BLaER1 (cell line): ENCODE measurements around the gene MPI.
"Not testable (repeated sequence)": the region's sequence is repeated elsewhere in the genome, so short reads cannot be mapped to it uniquely, and the experiment has no call there.

Experiments used
- H3K27ac ChIP-seq: shearing (Covaris generic); formaldehyde crosslinking; 2 replicates; pipeline ENCODE4 v1.8.1; 2022
- H3K27me3 ChIP-seq: shearing (Covaris generic); formaldehyde crosslinking; 2 replicates; pipeline ENCODE4 v1.8.1; 2022
- H3K36me3 ChIP-seq: shearing (Covaris generic); formaldehyde crosslinking; 2 replicates; pipeline ENCODE4 v1.8.1; 2022
- H3K4me1 ChIP-seq: shearing (Covaris generic); formaldehyde crosslinking; 2 replicates; pipeline ENCODE4 v1.8.1; 2022
- H3K4me2 ChIP-seq: shearing (Covaris generic); formaldehyde crosslinking; 2 replicates; pipeline ENCODE4 v1.8.1; 2022
- H3K4me3 ChIP-seq: shearing (Covaris generic); formaldehyde crosslinking; 2 replicates; pipeline ENCODE4 v1.8.1; 2022
- H3K9ac ChIP-seq: shearing (Covaris generic); formaldehyde crosslinking; 2 replicates; pipeline ENCODE4 v1.8.1; 2022
- H3K9me3 ChIP-seq: shearing (Covaris generic); formaldehyde crosslinking; 2 replicates; pipeline ENCODE4 v1.8.1; 2022
- H4K20me1 ChIP-seq: shearing (Covaris generic); formaldehyde crosslinking; 2 replicates; pipeline ENCODE4 v1.8.1; 2022
- Cebpa-rat ChIP-seq: shearing (Covaris generic); IDR thresholded peaks from 2 replicates; pipeline ENCODE4 v1.8.1; 2022

Gene MPI

DNA sequence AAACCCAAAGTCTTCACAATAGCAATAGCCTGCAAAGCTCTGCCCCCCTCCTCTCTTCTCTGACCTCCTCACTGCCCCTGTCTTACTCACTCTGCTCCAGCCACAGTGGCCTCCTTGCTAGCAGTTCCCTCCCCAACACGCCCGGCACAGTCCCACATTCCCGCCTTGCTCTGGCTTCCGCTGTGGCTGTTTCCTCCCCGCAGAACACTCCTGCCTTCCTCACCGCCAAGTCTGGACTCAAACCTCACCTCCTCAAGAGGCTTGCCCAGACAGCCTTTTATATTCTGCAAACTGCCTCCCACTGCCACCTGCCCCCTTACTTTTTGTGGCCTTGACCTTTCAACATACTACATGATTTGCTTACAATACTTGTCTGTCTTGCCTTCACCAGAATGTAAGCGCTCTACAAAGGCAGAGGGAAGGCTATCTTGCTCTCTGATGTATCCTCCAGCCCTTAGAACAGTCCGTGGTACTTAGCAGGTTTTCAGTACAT lies 406 bp upstream of the MPI start:
- H3K4me3 ChIP-seq: peak overlapping the region; percentile 87
- no peaks in the 10 kb centered on the region for H3K27me3 ChIP-seq
- TF ChIP-seq Cebpa-rat: no peak
- peak overlapping the region; percentile 91 for H3K4me2 ChIP-seq
- H3K36me3 ChIP-seq: peaks cover 27% of the 10 kb centered on the region
- H4K20me1 ChIP-seq: no peaks in the 10 kb centered on the region
- no peaks in the 10 kb centered on the region for H3K9me3 ChIP-seq
- H3K9ac ChIP-seq: peak overlapping the region; percentile 93
- H3K4me1 ChIP-seq: peaks cover 29% of the 10 kb centered on the region
- peak overlapping the region; percentile 90 for H3K27ac ChIP-seq

GRCh38 chr15:74890665-74890960 lies 771 bp downstream of the MPI start:
- peaks cover 32% of the 10 kb centered on the region for H3K36me3 ChIP-seq
- peak overlapping the region; percentile 87 for H3K4me3 ChIP-seq
- H3K4me2 ChIP-seq: peak overlapping the region; percentile 91
- no peaks in the 10 kb centered on the region for H3K9me3 ChIP-seq
- no peaks in the 10 kb centered on the region for H4K20me1 ChIP-seq
- H3K9ac ChIP-seq: peak overlapping the region; percentile 93
- peaks cover 24% of the 10 kb centered on the region for H3K4me1 ChIP-seq
- no peaks in the 10 kb centered on the region for H3K27me3 ChIP-seq
- H3K27ac ChIP-seq: peak overlapping the region; percentile 90
- TF ChIP-seq Cebpa-rat: no peak

DNA sequence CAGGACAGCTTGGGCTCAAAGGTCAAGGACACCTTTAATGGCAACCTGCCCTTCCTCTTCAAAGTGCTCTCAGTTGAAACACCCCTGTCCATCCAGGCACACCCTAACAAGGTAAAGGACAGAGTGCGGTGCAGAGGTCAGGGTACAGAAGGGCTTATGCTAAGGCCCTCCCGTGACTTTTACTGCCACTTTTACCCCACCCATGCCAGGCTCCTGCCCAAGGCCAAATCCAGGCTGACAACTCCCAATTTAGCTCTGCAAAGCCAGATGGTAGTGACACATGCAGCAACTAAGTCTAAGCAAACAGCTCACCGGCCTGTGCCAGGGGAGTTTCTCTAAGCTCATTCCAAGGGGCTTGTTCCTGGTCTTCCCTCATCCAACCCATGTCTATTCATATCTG lies 1.6 kb downstream of the MPI start:
- no peak for TF ChIP-seq Cebpa-rat
- Histone ChIP-seq H3K9me3 (no peaks in the 10 kb centered on the region), H3K27me3 (no peaks in the 10 kb centered on the region), H3K4me3 (0 out of 2 replicates have a peak overlapping the region, but pooled peaks have one; percentile 87), H4K20me1 (no peaks in the 10 kb centered on the region), H3K4me2 (peak overlapping the region; percentile 91), H3K4me1 (peaks cover 24% of the 10 kb centered on the region), H3K27ac (no peak overlapping the region), H3K9ac (no peak overlapping the region), H3K36me3 (peaks cover 41% of the 10 kb centered on the region)

GRCh38 chr15:74892313-74892712 lies 2.5 kb downstream of the MPI start:
- H3K36me3 ChIP-seq: peaks cover 49% of the 10 kb centered on the region
- H3K9ac ChIP-seq: no peak overlapping the region
- H3K4me2 ChIP-seq: no peak overlapping the region

DNA sequence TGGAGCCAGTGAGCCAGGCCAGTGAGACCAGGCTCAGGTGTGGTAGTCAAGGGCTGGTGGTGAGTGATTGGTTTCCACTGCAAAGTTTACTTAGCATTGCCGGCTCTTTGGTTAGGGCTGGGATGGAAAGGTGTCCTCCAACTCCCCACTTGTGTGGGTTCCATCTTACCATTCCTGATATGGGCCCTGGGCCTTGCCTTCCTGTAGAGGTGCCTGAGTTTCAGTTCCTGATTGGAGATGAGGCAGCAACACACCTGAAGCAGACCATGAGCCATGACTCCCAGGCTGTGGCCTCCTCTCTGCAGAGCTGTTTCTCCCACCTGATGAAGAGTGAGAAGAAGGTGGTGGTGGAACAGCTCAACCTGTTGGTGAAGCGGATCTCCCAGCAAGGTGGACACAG lies 3.1 kb downstream of the MPI start:
- no peak overlapping the region for H3K27ac ChIP-seq
- no peak overlapping the region for H3K4me3 ChIP-seq
- no peak for TF ChIP-seq Cebpa-rat
- no peaks in the 10 kb centered on the region for H3K9me3 ChIP-seq
- H3K4me2 ChIP-seq: no peak overlapping the region
- H3K9ac ChIP-seq: no peak overlapping the region
- H3K4me1 ChIP-seq: peaks cover 24% of the 10 kb centered on the region
- H3K36me3 ChIP-seq: peaks cover 55% of the 10 kb centered on the region
- no peaks in the 10 kb centered on the region for H4K20me1 ChIP-seq
- H3K27me3 ChIP-seq: no peaks in the 10 kb centered on the region

More at GRCh38 chr15:74892313-74892712, 2.5 kb downstream of the MPI start:
- H3K27me3 ChIP-seq: no peaks in the 10 kb centered on the region
- no peak for TF ChIP-seq Cebpa-rat
- no peak overlapping the region for H3K27ac ChIP-seq
- H4K20me1 ChIP-seq: no peaks in the 10 kb centered on the region
- peaks cover 24% of the 10 kb centered on the region for H3K4me1 ChIP-seq
- no peak overlapping the region for H3K4me3 ChIP-seq
- H3K9me3 ChIP-seq: no peaks in the 10 kb centered on the region

GRCh38 chr15:74893627-74894026 lies 3.8 kb downstream of the MPI start:
- no peaks in the 10 kb centered on the region for H4K20me1 ChIP-seq
- H3K27ac ChIP-seq: no peak overlapping the region
- no peak overlapping the region for H3K9ac ChIP-seq
- H3K36me3 ChIP-seq: peaks cover 62% of the 10 kb centered on the region
- H3K9me3 ChIP-seq: no peaks in the 10 kb centered on the region
- H3K4me2 ChIP-seq: no peak overlapping the region
- H3K27me3 ChIP-seq: no peaks in the 10 kb centered on the region
- TF ChIP-seq Cebpa-rat: no peak
- no peak overlapping the region for H3K4me3 ChIP-seq
- H3K4me1 ChIP-seq: peaks cover 24% of the 10 kb centered on the region

GRCh38 chr15:74894383-74894782 lies 4.5 kb downstream of the MPI start:
- H4K20me1 ChIP-seq, H3K27me3 ChIP-seq: not testable (repeated sequence)

DNA sequence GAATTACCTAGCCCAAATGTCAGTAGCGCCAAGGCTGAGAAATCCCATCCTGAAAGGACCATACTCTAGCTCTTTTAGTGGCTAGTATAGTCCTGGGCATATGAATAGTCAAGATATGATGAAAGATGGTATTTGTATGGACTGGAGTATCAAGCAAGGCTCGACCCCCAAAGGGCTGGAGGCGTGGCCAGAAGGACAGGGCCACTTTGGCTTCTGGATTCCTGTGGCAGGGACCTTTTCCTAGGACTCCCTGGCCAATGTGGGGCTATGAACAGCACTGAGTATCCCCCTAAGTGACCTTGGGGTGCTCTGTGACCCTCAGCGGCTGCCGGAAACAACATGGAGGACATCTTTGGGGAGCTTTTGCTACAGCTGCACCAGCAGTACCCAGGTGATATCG lies 6.0 kb downstream of the MPI start:
- no peak overlapping the region for H3K4me3 ChIP-seq
- TF ChIP-seq Cebpa-rat: no peak
- H3K9me3 ChIP-seq: no peaks in the 10 kb centered on the region
- H3K36me3 ChIP-seq: peaks cover 84% of the 10 kb centered on the region
- no peaks in the 10 kb centered on the region for H3K27me3 ChIP-seq
- no peak overlapping the region for H3K4me2 ChIP-seq
- H4K20me1 ChIP-seq: no peaks in the 10 kb centered on the region
- no peak overlapping the region for H3K9ac ChIP-seq
- peaks cover 8% of the 10 kb centered on the region for H3K4me1 ChIP-seq
- no peak overlapping the region for H3K27ac ChIP-seq

More at GRCh38 chr15:74894383-74894782, 4.5 kb downstream of the MPI start:
- not testable (repeated sequence) for H3K9me3 ChIP-seq, H3K4me2 ChIP-seq, H3K9ac ChIP-seq, H3K27ac ChIP-seq, H3K4me3 ChIP-seq
- peaks cover 18% of the 10 kb centered on the region for H3K4me1 ChIP-seq
- H3K36me3 ChIP-seq: peaks cover 70% of the 10 kb centered on the region

DNA sequence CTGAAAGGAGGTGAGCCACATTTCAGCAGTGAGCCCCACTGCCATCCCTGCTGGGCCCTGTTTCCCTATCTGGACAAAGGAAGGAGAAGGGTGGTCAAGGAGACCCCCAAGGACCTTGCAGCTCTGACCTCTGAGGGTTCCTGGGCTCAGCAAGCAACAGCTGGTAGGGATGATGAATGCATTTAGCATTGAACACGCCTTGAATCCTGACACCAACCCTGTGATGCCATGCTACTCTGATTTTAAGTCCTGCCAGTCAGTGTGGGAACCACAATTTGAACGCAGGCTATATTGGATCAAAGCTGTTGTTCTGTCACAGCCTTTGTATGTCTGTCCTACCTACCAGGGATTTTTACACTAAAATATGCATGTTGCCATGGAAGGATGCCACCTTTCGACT lies 6.5 kb downstream of the MPI start:
- H4K20me1 ChIP-seq: no peaks in the 10 kb centered on the region
- no peaks in the 10 kb centered on the region for H3K9me3 ChIP-seq
- H3K4me1 ChIP-seq: peaks cover 7% of the 10 kb centered on the region
- H3K36me3 ChIP-seq: peaks cover 86% of the 10 kb centered on the region
- no peak for TF ChIP-seq Cebpa-rat
- H3K27me3 ChIP-seq: no peaks in the 10 kb centered on the region
- H3K4me3 ChIP-seq: no peak overlapping the region
- no peak overlapping the region for H3K9ac ChIP-seq
- H3K27ac ChIP-seq: no peak overlapping the region
- no peak overlapping the region for H3K4me2 ChIP-seq

DNA sequence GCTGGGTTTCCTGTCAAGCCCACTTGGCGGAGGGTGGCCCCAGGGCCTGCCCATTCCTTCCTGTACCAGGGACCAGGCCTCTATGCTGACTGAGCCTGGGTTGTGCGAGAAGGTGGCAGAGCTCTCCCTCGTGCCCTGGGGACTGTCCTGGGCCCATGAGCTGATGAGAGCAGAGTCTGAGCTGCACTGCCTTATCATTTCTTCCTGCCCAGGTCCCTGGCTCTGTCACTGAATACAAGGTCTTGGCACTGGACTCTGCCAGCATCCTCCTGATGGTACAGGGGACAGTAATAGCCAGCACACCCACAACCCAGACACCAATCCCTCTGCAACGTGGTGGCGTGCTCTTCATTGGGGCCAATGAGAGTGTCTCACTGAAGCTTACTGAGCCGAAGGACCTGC lies 7.5 kb downstream of the MPI start:
- Histone ChIP-seq H3K4me3 (no peak overlapping the region), H3K27ac (no peak overlapping the region), H3K4me2 (no peak overlapping the region), H3K36me3 (peaks cover 84% of the 10 kb centered on the region), H3K27me3 (no peaks in the 10 kb centered on the region), H3K4me1 (peaks cover 8% of the 10 kb centered on the region; the same call in 1 of the 2 replicates), H4K20me1 (no peaks in the 10 kb centered on the region), H3K9ac (no peak overlapping the region), H3K9me3 (no peaks in the 10 kb centered on the region)
- TF ChIP-seq Cebpa-rat: no peak

GRCh38 chr15:74901612-74902063 lies 11.8 kb downstream of the MPI start:
- H3K27ac ChIP-seq: peak overlapping the region; percentile 59
- TF ChIP-seq Cebpa-rat: no peak
- H3K4me2 ChIP-seq: peak overlapping the region; percentile 38; the same call in 1 of the 2 replicates
- H4K20me1 ChIP-seq: no peaks in the 10 kb centered on the region
- peaks cover 36% of the 10 kb centered on the region for H3K4me1 ChIP-seq
- peaks cover 82% of the 10 kb centered on the region for H3K36me3 ChIP-seq
- no peaks in the 10 kb centered on the region for H3K9me3 ChIP-seq
- H3K4me3 ChIP-seq: no peak overlapping the region
- H3K9ac ChIP-seq: no peak overlapping the region
- H3K27me3 ChIP-seq: no peaks in the 10 kb centered on the region
